ENCODE data around the gene NME4. TPM values are rescaled to one million over a fixed set of nuclear protein-coding genes. Genes with fewer than 3 reads are reported as not detected.
A peak's percentile ranks its signal among the peaks of the same experiment; 100 is the strongest.
"Not testable (repeated sequence)": the region's sequence is repeated elsewhere in the genome, so short reads cannot be mapped to it uniquely, and the experiment has no call there.

NME4 gene
- total RNA-seq = 10 to 100 TPM; 10.7 to 27.4 (median 25.4) TPM
- 21.9 TPM for total RNA-seq (2013)

GRCh38 chr16:397135-397661 is at the start of gene NME4:
Gene NME4 (plus strand): TSS chr16:397199. CDS start chr16:397223, 24 bp downstream.
- no peaks in the 10 kb centered on the region for H3K9me3 Mint-ChIP-seq
- 0% methylated on average over 67 of the region's 75 CpGs for WGBS (ENCODE audit: insufficient coverage)
- no peak for ATAC-seq

GRCh38 chr16:347203-347602 is 49.8 kb upstream of the NME4 start:
- Mint-ChIP-seq H3K4me3 (peak overlapping the region; percentile 75), H3K4me1 (peaks cover 72 to 73% of the 10 kb centered on the region in 2 donors), H3K36me3 (no peaks in the 10 kb centered on the region), H3K27ac (peak overlapping the region; percentile 83 to 87), H3K27me3 (ENCODE audit: low read depth in 2 of 2) (no peaks in the 10 kb centered on the region), H3K9me3 (no peaks in the 10 kb centered on the region)
- Histone ChIP-seq H3K27ac (ENCODE audit: low read length) (no peak overlapping the region), H3K4me1 (ENCODE audit: control insufficient read depth, insufficient read depth, low read length) (peaks cover 87% of the 10 kb centered on the region), H3K9me3 (ENCODE audit: control insufficient read depth, insufficient read depth, low read length) (no peaks in the 10 kb centered on the region), H3K27me3 (ENCODE audit: control insufficient read depth, insufficient read depth, low read length) (no peaks in the 10 kb centered on the region), H3K4me3 (ENCODE audit: low read length) (no peak overlapping the region), H3K36me3 (ENCODE audit: control insufficient read depth, insufficient read depth, low read length) (peaks cover 35% of the 10 kb centered on the region)
- 93% methylated on average over 6 of the region's 6 CpGs for WGBS (ENCODE audit: insufficient coverage)
- TF ChIP-seq CTCF (IDR thresholded peaks at IDR 0.05) = no peak
- DNase-seq (no peak), ATAC-seq (no peak)
- intact Hi-C loops (cut with micrococcal nuclease) = no loop called here

More at GRCh38 chr16:397135-397661, at the start of gene NME4:
- Histone ChIP-seq H3K9me3 (ENCODE audit: control insufficient read depth, insufficient read depth, low read length) (no peaks in the 10 kb centered on the region), H3K4me1 (ENCODE audit: control insufficient read depth, insufficient read depth, low read length) (peaks cover 44% of the 10 kb centered on the region), H3K36me3 (ENCODE audit: control insufficient read depth, insufficient read depth, low read length) (no peaks in the 10 kb centered on the region), H3K27me3 (ENCODE audit: control insufficient read depth, insufficient read depth, low read length) (no peaks in the 10 kb centered on the region), H3K4me3 (ENCODE audit: low read length) (peak within 1 kb of the TSS; percentile 4), H3K27ac (ENCODE audit: low read length) (no peak within 1 kb of the TSS)
- no peak for TF ChIP-seq CTCF (IDR thresholded peaks at IDR 0.05)
- intact Hi-C loops (cut with micrococcal nuclease) = no loop called here
- H3K4me3 Mint-ChIP-seq = peak within 1 kb of the TSS; percentile 87
- peak within 1 kb of the TSS in 1 of 2 donors; percentile 76 for H3K27ac Mint-ChIP-seq
- no peaks in the 10 kb centered on the region for H3K27me3 Mint-ChIP-seq (ENCODE audit: low read depth in 2 of 2)
- peaks cover 25 to 37% of the 10 kb centered on the region in 2 donors for H3K4me1 Mint-ChIP-seq
- no peaks in the 10 kb centered on the region for H3K36me3 Mint-ChIP-seq
- peak in 1 of 2 donors; percentile 65 for DNase-seq

- Histone ChIP-seq H3K27ac (ENCODE audit: low read length) (peak overlapping the region; percentile 14), H3K36me3 (ENCODE audit: control insufficient read depth, insufficient read depth, low read length) (peaks cover 35% of the 10 kb centered on the region), H3K4me1 (ENCODE audit: control insufficient read depth, insufficient read depth, low read length) (peaks cover 79% of the 10 kb centered on the region)
- H3K9me3 Mint-ChIP-seq; intact Hi-C loops (cut with micrococcal nuclease); H3K27me3 Mint-ChIP-seq (ENCODE audit: low read depth in 2 of 2); H3K9me3 ChIP-seq (ENCODE audit: control insufficient read depth, insufficient read depth, low read length); H3K36me3 Mint-ChIP-seq; DNase-seq; ATAC-seq; H3K4me3 ChIP-seq (ENCODE audit: low read length); H3K27me3 ChIP-seq (ENCODE audit: control insufficient read depth, insufficient read depth, low read length): not testable (repeated sequence)
- Mint-ChIP-seq H3K4me3 (peak overlapping the region; percentile 53), H3K4me1 (peaks cover 62 to 66% of the 10 kb centered on the region in 2 donors), H3K27ac (peak overlapping the region; percentile 83 to 87)
- WGBS (ENCODE audit: insufficient coverage) = 93% methylated on average over 8 of the region's 10 CpGs
Observed at GRCh38 chr16:348495-348894, 48.5 kb upstream of the NME4 start.

GRCh38 chr16:349211-349610 is 47.8 kb upstream of the NME4 start:
- no peak overlapping the region for H3K4me3 ChIP-seq (ENCODE audit: low read length)
- 54% methylated on average over 6 of the region's 7 CpGs for WGBS (ENCODE audit: insufficient coverage)
- no peaks in the 10 kb centered on the region for H3K9me3 ChIP-seq (ENCODE audit: control insufficient read depth, insufficient read depth, low read length)
- TF ChIP-seq CTCF (IDR thresholded peaks at IDR 0.05) = no peak
- DNase-seq (no peak), ATAC-seq (no peak)
- H3K27ac Mint-ChIP-seq = peak overlapping the region; percentile 83 to 87
- peaks cover 83% of the 10 kb centered on the region for H3K4me1 ChIP-seq (ENCODE audit: control insufficient read depth, insufficient read depth, low read length)
- H3K4me1 Mint-ChIP-seq = peaks cover 69 to 73% of the 10 kb centered on the region in 2 donors
- H3K36me3 Mint-ChIP-seq = no peaks in the 10 kb centered on the region
- no peaks in the 10 kb centered on the region for H3K27me3 ChIP-seq (ENCODE audit: control insufficient read depth, insufficient read depth, low read length)
- no peaks in the 10 kb centered on the region for H3K9me3 Mint-ChIP-seq
- H3K27me3 Mint-ChIP-seq (ENCODE audit: low read depth in 2 of 2) = no peaks in the 10 kb centered on the region
- H3K27ac ChIP-seq (ENCODE audit: low read length) = peak overlapping the region; percentile 59
- H3K36me3 ChIP-seq (ENCODE audit: control insufficient read depth, insufficient read depth, low read length) = peaks cover 33% of the 10 kb centered on the region
- peak overlapping the region; percentile 92 for H3K4me3 Mint-ChIP-seq
- intact Hi-C loops (cut with micrococcal nuclease) = no loop called here

Data from natural killer cell (primary cell).